ENCODE measurements around the gene ADAM17. TPM values are rescaled to one million over a fixed set of nuclear protein-coding genes. Genes with fewer than 3 reads are reported as not detected.
"Not testable (repeated sequence)": the region's sequence is repeated elsewhere in the genome, so short reads cannot be mapped to it uniquely, and the experiment has no call there.

Gene ADAM17
- total and polyA plus RNA-seq, 8 donors = 4.0 to 46.1 (median 16.8) TPM

- no peaks in the 10 kb centered on the region for H3K9me3 ChIP-seq
- TF ChIP-seq CTCF (IDR thresholded peaks at IDR 0.05) = no peak
- TF ChIP-seq EP300 (IDR thresholded peaks at IDR 0.05) = no peak
- TF ChIP-seq POLR2A (IDR thresholded peaks at IDR 0.05) = no peak
- TF ChIP-seq POLR2AphosphoS5 (IDR thresholded peaks at IDR 0.05) = no peak
- intact Hi-C loops (cut with DNase I; ENCODE audit: low total_unique reads) = no loop called here
Measured at GRCh38 chr2:9517118-9517782, 38.4 kb downstream of the ADAM17 start.

GRCh38 chr2:9513946-9514345 is 41.7 kb downstream of the ADAM17 start:
- H3K9me3 ChIP-seq; intact Hi-C loops (cut with DNase I; ENCODE audit: low total_unique reads); H3K27ac ChIP-seq; DNase-seq; H3K27me3 ChIP-seq; H3K4me3 ChIP-seq; H3K4me1 ChIP-seq: not testable (repeated sequence)
- WGBS, 5 donors = 89 to 100% (median 96%) methylated on average over 3 of the region's 3 CpGs
- peaks cover 13 to 86% (median 79%) of the 10 kb centered on the region in 4 donors for H3K36me3 ChIP-seq

More at GRCh38 chr2:9517118-9517782, 38.4 kb downstream of the ADAM17 start:
- Histone ChIP-seq H3K27me3 (no peaks in the 10 kb centered on the region), H3K4me1 (peaks cover 0 to 4% (median 0%) of the 10 kb centered on the region in 4 donors), H3K4me3 (no peak overlapping the region), H3K27ac (no peak overlapping the region), H3K36me3 (peaks cover 19 to 94% (median 91%) of the 10 kb centered on the region in 4 donors)
- WGBS, 5 donors = 82 to 100% (median 92%) methylated on average over 2 of the region's 2 CpGs
- no peak for DNase-seq

GRCh38 chr2:9508931-9509330 is 46.7 kb downstream of the ADAM17 start:
- no peak for TF ChIP-seq EP300 (IDR thresholded peaks at IDR 0.05)
- TF ChIP-seq CTCF (IDR thresholded peaks at IDR 0.05) = no peak
- TF ChIP-seq POLR2AphosphoS5 (IDR thresholded peaks at IDR 0.05) = no peak
- TF ChIP-seq POLR2A (IDR thresholded peaks at IDR 0.05) = no peak
- WGBS, 5 donors = 6 to 31% (median 16%) methylated on average over 1 of the region's 1 CpG
- no peaks in the 10 kb centered on the region for H3K9me3 ChIP-seq

GRCh38 chr2:9498210-9498609 is 57.4 kb downstream of the ADAM17 start:
- H3K27ac ChIP-seq = no peak overlapping the region
- TF ChIP-seq POLR2A (IDR thresholded peaks at IDR 0.05) (no peak), EP300 (IDR thresholded peaks at IDR 0.05) (no peak)
- WGBS, 5 donors = 73 to 100% (median 92%) methylated on average over 1 of the region's 1 CpG
- H3K9me3 ChIP-seq = no peaks in the 10 kb centered on the region
- H3K36me3 ChIP-seq = peaks cover 41 to 88% (median 82%) of the 10 kb centered on the region in 4 donors
- DNase-seq = no peak
- H3K4me3 ChIP-seq = no peak overlapping the region
- no peaks in the 10 kb centered on the region for H3K27me3 ChIP-seq
- peaks cover 0 to 7% (median 0%) of the 10 kb centered on the region in 4 donors for H3K4me1 ChIP-seq
- intact Hi-C loops (cut with DNase I; ENCODE audit: low total_unique reads) = no loop called here

More at GRCh38 chr2:9508931-9509330, 46.7 kb downstream of the ADAM17 start:
- no peak overlapping the region for H3K4me3 ChIP-seq
- no peaks in the 10 kb centered on the region for H3K4me1 ChIP-seq
- H3K27ac ChIP-seq = no peak overlapping the region
- no peak for DNase-seq
- H3K27me3 ChIP-seq = no peaks in the 10 kb centered on the region
- intact Hi-C loops (cut with DNase I; ENCODE audit: low total_unique reads) = no loop called here
- peaks cover 7 to 92% (median 81%) of the 10 kb centered on the region in 4 donors for H3K36me3 ChIP-seq

GRCh38 chr2:9497017-9497416 is 58.6 kb downstream of the ADAM17 start:
- Histone ChIP-seq H3K4me3 (no peak overlapping the region), H3K4me1 (peaks cover 0 to 7% (median 0%) of the 10 kb centered on the region in 4 donors), H3K9me3 (no peaks in the 10 kb centered on the region), H3K27ac (no peak overlapping the region), H3K27me3 (no peaks in the 10 kb centered on the region), H3K36me3 (peaks cover 47 to 90% (median 82%) of the 10 kb centered on the region in 4 donors)
- intact Hi-C loops (cut with DNase I; ENCODE audit: low total_unique reads) = no loop called here
- WGBS, 5 donors = 83 to 93% (median 91%) methylated on average over 4 of the region's 4 CpGs
- TF ChIP-seq EP300 (IDR thresholded peaks at IDR 0.05) (no peak), CTCF (IDR thresholded peaks at IDR 0.05) (no peak), POLR2AphosphoS5 (IDR thresholded peaks at IDR 0.05) (no peak), POLR2A (IDR thresholded peaks at IDR 0.05) (no peak)
- DNase-seq = no peak
